Esophagus muscularis mucosa (tissue), 4 donors: ENCODE results near the gene GOLGA7B. TPM values are rescaled to one million over a fixed set of nuclear protein-coding genes. Genes with fewer than 3 reads are reported as not detected.

Experiments used
- DNase-seq: peaks from one replicate; pipeline ENCODE4 v3.0.0-alpha.2; 2017; ENCODE audit errors: extremely low spot score
- H3K27ac ChIP-seq, 4 donors: fragments of 200-600 bp; sonication (generic); replicated peaks in 1 of 4; 1 replicate in 3 of 4; 2 replicates in 1 of 4; pipeline ENCODE4 v1.5.1; 2016 to 2019; ENCODE audit warnings: mild to moderate bottlenecking in 1 of 4
- H3K27me3 ChIP-seq, 4 donors: fragments of 200-600 bp; sonication (generic); one replicate each; pipeline versions ENCODE4 v1.5.1 to v1.6.0; 2016 to 2019
- H3K36me3 ChIP-seq, 4 donors: fragments of 200-600 bp; sonication (generic); one replicate each; pipeline ENCODE4 v1.5.1; 2016 to 2019
- H3K4me1 ChIP-seq, 4 donors: fragments of 200-600 bp; sonication (generic); one replicate each; pipeline ENCODE4 v1.5.1; 2016 to 2019
- H3K4me3 ChIP-seq, 4 donors: fragments of 200-600 bp; sonication (generic); 1 replicate in 2 of 4; 2 replicates in 2 of 4; pipeline ENCODE4 v1.5.1; 2016 to 2019; ENCODE audit warnings: mild to moderate bottlenecking in 4 of 4, moderate library complexity in 1 of 4
- H3K9me3 ChIP-seq, 4 donors: fragments of 200-600 bp; sonication (generic); 1 replicate in 3 of 4; 2 replicates in 1 of 4; pipeline ENCODE4 v1.5.1; 2016 to 2019
- CTCF ChIP-seq, 3 experiments: fragments of 200-600 bp in 2 of 3; fragments of 450-650 bp in 1 of 3; sonication (generic) in 2 of 3; IDR thresholded peaks; one replicate each; pipeline ENCODE4 v1.5.1; 2017 to 2019; ENCODE audit warnings: antibody characterized with exemption in 3 of 3, mild to moderate bottlenecking in 2 of 3, moderate library complexity in 1 of 3
- EP300 ChIP-seq: sonication (generic); formaldehyde crosslinking; IDR thresholded peaks from one replicate; pipeline ENCODE4 v1.6.1; 2017; ENCODE audit warnings: antibody characterized with exemption
- POLR2A ChIP-seq: fragments of 450-650 bp; IDR thresholded peaks from one replicate; pipeline ENCODE4 v1.6.1; 2017; ENCODE audit warnings: antibody characterized with exemption, moderate library complexity, mild to moderate bottlenecking, low read depth
- POLR2AphosphoS5 ChIP-seq, 2 donors: sonication (generic); formaldehyde crosslinking; IDR thresholded peaks; one replicate each; pipeline ENCODE4 v1.6.1; 2017; ENCODE audit warnings: antibody characterized with exemption in 2 of 2
- WGBS: methylation state at CpG from one replicate; pipeline ENCODE4 v1.1.5; 2018; 5-methylcytosine and 5-hydroxymethylcytosine counted together
- intact Hi-C: fragments of 100-400 bp; cut with DNase I; formaldehyde crosslinking; loops from one replicate; pipeline ENCODE4 v1.15.1; 2023
- total RNA-seq, 4 donors: library from RNA; depleted of rRNA; stranded (reverse); fragments of >200 nt; gene quantifications; one replicate each; pipeline versions ENCODE4 v1.1.0 to v1.2.1, GENCODE V29; 2016

The GOLGA7B gene
- total RNA-seq, 4 donors from 2014 or later = under 0.01 to 0.33 (median 0.18) TPM

- H3K4me3 ChIP-seq = no peak overlapping the region
- WGBS = 87% methylated on average over 7 of the region's 7 CpGs
- H3K36me3 ChIP-seq = no peaks in the 10 kb centered on the region
- H3K27ac ChIP-seq = no peak overlapping the region
- TF ChIP-seq CTCF (IDR thresholded peaks at IDR 0.05) = no peak
- TF ChIP-seq EP300 = no peak
- TF ChIP-seq POLR2A = no peak
- intact Hi-C loops = no loop called here
- no peaks in the 10 kb centered on the region for H3K4me1 ChIP-seq
- no peaks in the 10 kb centered on the region for H3K9me3 ChIP-seq
- no peak for DNase-seq
- H3K27me3 ChIP-seq = peaks cover 0 to 23% (median 0%) of the 10 kb centered on the region in 4 donors
Observed at GRCh38 chr10:97810446-97810845, 39.2 kb upstream of the GOLGA7B start.

GRCh38 chr10:97811958-97812357 is 37.7 kb upstream of the GOLGA7B start:
- no peak for TF ChIP-seq CTCF (IDR thresholded peaks at IDR 0.05)
- no peak for TF ChIP-seq POLR2A
- no peak for TF ChIP-seq EP300
- no peak for TF ChIP-seq POLR2AphosphoS5 (IDR thresholded peaks at IDR 0.05)
- no peak for DNase-seq
- intact Hi-C loops = no loop called here
- Histone ChIP-seq H3K27ac (no peak overlapping the region), H3K4me1 (no peaks in the 10 kb centered on the region), H3K4me3 (no peak overlapping the region), H3K27me3 (peaks cover 0 to 37% (median 0%) of the 10 kb centered on the region in 4 donors), H3K9me3 (no peaks in the 10 kb centered on the region), H3K36me3 (no peaks in the 10 kb centered on the region)
- 45% methylated on average over 3 of the region's 3 CpGs for WGBS

GRCh38 chr10:97812696-97813095 is 36.9 kb upstream of the GOLGA7B start:
- DNase-seq = no peak
- TF ChIP-seq POLR2AphosphoS5 (IDR thresholded peaks at IDR 0.05) (no peak), EP300 (no peak), POLR2A (no peak), CTCF (IDR thresholded peaks at IDR 0.05) (no peak)
- 69% methylated on average over 8 of the region's 8 CpGs for WGBS

GRCh38 chr10:97813311-97813710 is 36.3 kb upstream of the GOLGA7B start:
- Histone ChIP-seq H3K27me3 (peaks cover 0 to 37% (median 0%) of the 10 kb centered on the region in 4 donors), H3K4me1 (no peaks in the 10 kb centered on the region), H3K27ac (no peak overlapping the region), H3K9me3 (no peaks in the 10 kb centered on the region), H3K36me3 (no peaks in the 10 kb centered on the region), H3K4me3 (no peak overlapping the region)
- intact Hi-C loops = no loop called here
- no peak for DNase-seq
- TF ChIP-seq POLR2AphosphoS5 (IDR thresholded peaks at IDR 0.05) (no peak), EP300 (no peak), CTCF (IDR thresholded peaks at IDR 0.05) (no peak), POLR2A (no peak)
- WGBS = 65% methylated on average over 3 of the region's 3 CpGs

More at GRCh38 chr10:97812696-97813095, 36.9 kb upstream of the GOLGA7B start:
- H3K36me3 ChIP-seq = no peaks in the 10 kb centered on the region
- H3K9me3 ChIP-seq = no peaks in the 10 kb centered on the region
- intact Hi-C loops = no loop called here
- H3K4me3 ChIP-seq = no peak overlapping the region
- H3K27ac ChIP-seq = no peak overlapping the region
- H3K27me3 ChIP-seq = peaks cover 0 to 37% (median 0%) of the 10 kb centered on the region in 4 donors
- no peaks in the 10 kb centered on the region for H3K4me1 ChIP-seq

GRCh38 chr10:97814996-97815395 is 34.6 kb upstream of the GOLGA7B start:
- no peak for DNase-seq
- WGBS = 81% methylated on average over 2 of the region's 5 CpGs
- Histone ChIP-seq H3K9me3 (no peaks in the 10 kb centered on the region), H3K36me3 (no peaks in the 10 kb centered on the region), H3K27me3 (peaks cover 0 to 32% (median 0%) of the 10 kb centered on the region in 4 donors), H3K27ac (no peak overlapping the region), H3K4me3 (no peak overlapping the region), H3K4me1 (no peaks in the 10 kb centered on the region)
- TF ChIP-seq POLR2A (no peak), POLR2AphosphoS5 (IDR thresholded peaks at IDR 0.05) (no peak), CTCF (IDR thresholded peaks at IDR 0.05) (no peak), EP300 (no peak)
- intact Hi-C loops = no loop called here
